ENCODE measurements around the gene MAP4K3.

MAP4K3 gene

DNA sequence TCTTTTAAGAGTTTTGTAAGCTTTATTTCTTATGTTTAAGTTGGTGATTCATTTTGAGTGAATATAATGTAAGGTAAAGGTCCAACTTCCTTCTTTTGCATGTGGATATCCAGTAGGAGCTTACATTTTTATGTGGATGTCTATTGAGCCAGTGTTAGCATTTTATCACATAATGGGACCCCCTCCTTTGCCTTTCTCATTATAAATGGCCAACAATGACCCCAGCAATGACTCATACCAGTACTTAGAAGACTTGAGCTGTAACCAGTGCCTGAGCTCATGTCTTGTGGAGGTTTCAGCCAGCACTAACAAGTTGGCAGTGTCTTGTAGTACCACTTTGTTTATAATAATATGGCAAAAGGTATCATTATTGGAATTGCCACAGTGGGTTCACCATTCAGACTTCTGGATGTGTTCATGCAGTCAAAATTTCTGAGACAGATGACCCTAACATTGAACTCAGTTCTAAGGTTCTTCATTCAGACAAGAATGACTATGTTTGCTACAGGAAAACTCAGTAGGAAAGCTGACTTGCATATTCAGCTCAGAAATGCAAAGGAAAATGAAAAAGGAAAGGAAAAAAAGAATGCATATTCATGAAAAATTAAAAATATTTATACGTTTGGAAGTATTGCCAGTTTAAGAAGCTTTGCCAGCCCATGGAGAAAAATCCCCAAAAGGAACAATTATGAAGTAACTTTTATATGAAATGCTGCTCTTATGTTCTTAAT, 234.3 kb downstream of the MAP4K3 start:
- DNase-seq (ENCODE audit: low read depth in 1 of 2, low spot score in 1 of 2) = no peak

Measured in stimulated activated CD4-positive, alpha-beta T cell treated with anti-CD3 and anti-CD28 coated beads, Interleukin-15, amount 100 ng/mL, for 1 hour (primary cell).